Ovary (tissue), 3 donors: ENCODE measurements around the gene MRI1.

Experiments used
- EP300 ChIP-seq: sonication (generic); formaldehyde crosslinking; IDR thresholded peaks from one replicate; pipeline ENCODE4 v1.6.1; 2017; ENCODE audit warnings: antibody characterized with exemption
- TF ChIP-seq, protein P1 (sequence below), 3 donors: fragments of 450-650 bp in 2 of 3; fragments of 200-600 bp in 1 of 3; IDR thresholded peaks; one replicate each; pipeline versions ENCODE4 v1.5.1 to v1.8.0; 2016 to 2022; ENCODE audit warnings: antibody characterized with exemption in 3 of 3, mild to moderate bottlenecking in 1 of 3
- donor health status: DM: no; HTN: no; CAD: no.

DNA sequence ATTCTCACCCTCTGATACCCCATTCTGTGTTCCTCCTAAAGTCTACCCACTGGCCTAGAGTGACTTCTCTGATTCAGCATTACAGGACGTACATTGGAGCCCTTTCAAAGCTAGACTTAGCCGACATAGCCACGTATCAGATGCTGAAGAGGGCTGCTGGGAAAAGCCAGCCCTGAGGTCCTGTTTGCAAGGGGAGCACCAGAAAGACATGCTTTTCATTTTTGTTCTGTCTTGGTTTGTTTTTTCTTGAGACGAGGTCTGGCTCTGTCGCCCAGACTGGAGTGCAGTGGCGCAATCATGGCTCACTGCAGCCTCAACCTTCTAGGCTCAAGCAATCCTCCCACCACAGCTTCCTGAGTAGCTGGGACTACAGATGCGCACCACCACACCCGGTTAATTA is 24.7 kb downstream of the MRI1 start:
- TF ChIP-seq, protein P1, sequence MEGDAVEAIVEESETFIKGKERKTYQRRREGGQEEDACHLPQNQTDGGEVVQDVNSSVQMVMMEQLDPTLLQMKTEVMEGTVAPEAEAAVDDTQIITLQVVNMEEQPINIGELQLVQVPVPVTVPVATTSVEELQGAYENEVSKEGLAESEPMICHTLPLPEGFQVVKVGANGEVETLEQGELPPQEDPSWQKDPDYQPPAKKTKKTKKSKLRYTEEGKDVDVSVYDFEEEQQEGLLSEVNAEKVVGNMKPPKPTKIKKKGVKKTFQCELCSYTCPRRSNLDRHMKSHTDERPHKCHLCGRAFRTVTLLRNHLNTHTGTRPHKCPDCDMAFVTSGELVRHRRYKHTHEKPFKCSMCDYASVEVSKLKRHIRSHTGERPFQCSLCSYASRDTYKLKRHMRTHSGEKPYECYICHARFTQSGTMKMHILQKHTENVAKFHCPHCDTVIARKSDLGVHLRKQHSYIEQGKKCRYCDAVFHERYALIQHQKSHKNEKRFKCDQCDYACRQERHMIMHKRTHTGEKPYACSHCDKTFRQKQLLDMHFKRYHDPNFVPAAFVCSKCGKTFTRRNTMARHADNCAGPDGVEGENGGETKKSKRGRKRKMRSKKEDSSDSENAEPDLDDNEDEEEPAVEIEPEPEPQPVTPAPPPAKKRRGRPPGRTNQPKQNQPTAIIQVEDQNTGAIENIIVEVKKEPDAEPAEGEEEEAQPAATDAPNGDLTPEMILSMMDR (IDR thresholded peaks at IDR 0.05): no peak
- TF ChIP-seq EP300: no peak
